Liver (tissue), 9 donors: ENCODE data around the gene TSHZ2. TPM values are rescaled to one million over a fixed set of nuclear protein-coding genes. Genes with fewer than 3 reads are reported as not detected.

Experiments used
- DNase-seq: peaks from one replicate; pipeline ENCODE4 v3.0.0-alpha.2; 2017; ENCODE audit warnings: low spot score
- H3K27ac ChIP-seq, 2 donors: one replicate each; pipeline ENCODE4 v1.7.0; 2013; ENCODE audit warnings: inconsistent platforms in 2 of 2, low read length in 2 of 2, control low read depth in 1 of 2, low read depth in 1 of 2, mild to moderate bottlenecking in 1 of 2
- H3K27me3 ChIP-seq, 4 donors: one replicate each; pipeline versions ENCODE4 v1.6.1 to v1.7.0; 2013; ENCODE audit warnings: low read length in 3 of 4, inconsistent platforms in 1 of 4, mild to moderate bottlenecking in 1 of 4, moderate library complexity in 1 of 4; ENCODE audit not compliant: control insufficient read depth in 4 of 4, insufficient read depth in 4 of 4
- H3K36me3 ChIP-seq, 4 donors: one replicate each; pipeline versions ENCODE4 v1.6.1 to v1.7.0; 2013; ENCODE audit warnings: low read length in 3 of 4, mild to moderate bottlenecking in 3 of 4, low read depth in 1 of 4, moderate library complexity in 1 of 4; ENCODE audit not compliant: control insufficient read depth in 4 of 4, insufficient read depth in 3 of 4
- H3K4me1 ChIP-seq, 4 donors: one replicate each; pipeline versions ENCODE4 v1.6.1 to v1.7.0; 2013; ENCODE audit warnings: low read length in 3 of 4, mild to moderate bottlenecking in 3 of 4, moderate library complexity in 1 of 4; ENCODE audit not compliant: control insufficient read depth in 4 of 4, insufficient read depth in 4 of 4
- H3K4me3 ChIP-seq, 3 donors: one replicate each; pipeline versions ENCODE4 v1.6.1 to v1.7.0; 2013; ENCODE audit warnings: low read length in 3 of 3, control low read depth in 1 of 3, low read depth in 1 of 3, mild to moderate bottlenecking in 1 of 3
- H3K9ac ChIP-seq, 2 donors: one replicate each; pipeline ENCODE4 v1.7.0; 2013; ENCODE audit warnings: low read length in 2 of 2, mild to moderate bottlenecking in 2 of 2, moderate library complexity in 2 of 2, control low read depth in 1 of 2, low read depth in 1 of 2
- H3K9me3 ChIP-seq, 4 donors: one replicate each; pipeline versions ENCODE4 v1.6.1 to v1.7.0; 2013; ENCODE audit warnings: low read length in 3 of 4; ENCODE audit not compliant: control insufficient read depth in 4 of 4
- EGR1 ChIP-seq, 2 donors: IDR thresholded peaks; 2 replicates each; pipeline ENCODE4 v1.6.1; 2016 to 2018; ENCODE audit warnings: antibody characterized with exemption in 2 of 2, low read depth in 2 of 2
- FOXA1 ChIP-seq: IDR thresholded peaks from 2 replicates; pipeline ENCODE4 v1.6.1; 2016; ENCODE audit warnings: antibody characterized with exemption
- GABPA ChIP-seq, 2 donors: IDR thresholded peaks in 1 of 2; conservative IDR thresholded peaks in 1 of 2; 2 replicates each; pipeline ENCODE4 v1.6.1; 2016; ENCODE audit warnings: antibody characterized with exemption in 2 of 2, mild to moderate bottlenecking in 1 of 2, moderate library complexity in 1 of 2
- HNF4A ChIP-seq, 2 donors: conservative IDR thresholded peaks; 2 replicates each; pipeline ENCODE4 v1.6.1; 2016; ENCODE audit warnings: antibody characterized with exemption in 2 of 2, mild to moderate bottlenecking in 2 of 2
- HNF4G ChIP-seq: IDR thresholded peaks from 2 replicates; pipeline ENCODE4 v1.6.1; 2016; ENCODE audit warnings: antibody characterized with exemption
- JUND ChIP-seq, 2 donors: IDR thresholded peaks; 2 replicates each; pipeline ENCODE4 v1.6.1; 2016; ENCODE audit warnings: antibody characterized with exemption in 2 of 2
- NR2F2 ChIP-seq: IDR thresholded peaks from 2 replicates; pipeline ENCODE4 v1.6.1; 2016; ENCODE audit warnings: antibody characterized with exemption
- RAD21 ChIP-seq, 2 donors: IDR thresholded peaks; 2 replicates each; pipeline ENCODE4 v1.6.1; 2016; ENCODE audit warnings: antibody characterized with exemption in 2 of 2, mild to moderate bottlenecking in 2 of 2
- REST ChIP-seq: IDR thresholded peaks from 2 replicates; pipeline ENCODE4 v1.6.1; 2016; ENCODE audit warnings: antibody characterized with exemption, mild to moderate bottlenecking
- RXRA ChIP-seq, 2 donors: IDR thresholded peaks; 2 replicates each; pipeline ENCODE4 v1.6.1; 2017 to 2018; ENCODE audit warnings: antibody characterized with exemption in 2 of 2, mild to moderate bottlenecking in 1 of 2
- SP1 ChIP-seq: IDR thresholded peaks from 2 replicates; pipeline ENCODE4 v1.6.1; 2018; ENCODE audit warnings: antibody characterized with exemption, mild to moderate bottlenecking
- TAF1 ChIP-seq: conservative IDR thresholded peaks from 2 replicates; pipeline ENCODE4 v1.6.1; 2016; ENCODE audit warnings: antibody characterized with exemption, mild to moderate bottlenecking
- YY1 ChIP-seq: IDR thresholded peaks from 2 replicates; pipeline ENCODE4 v1.6.1; 2016; ENCODE audit warnings: antibody characterized with exemption, mild to moderate bottlenecking
- WGBS: extraction: QIAGEN DNeasy Blood & Tissue Kit; methylation state at CpG from one replicate; pipeline ENCODE4 v1.1.7; 2013; 5-methylcytosine and 5-hydroxymethylcytosine counted together
- polyA plus RNA-seq, 2 donors: library from polyadenylated mRNA; stranded (reverse) in 1 of 2; unstranded in 1 of 2; fragments of 200-250 nt in 1 of 2; fragments of >200 nt in 1 of 2; fragmentation: Nextera tagmentation in 1 of 2; extraction: Ambion mirVana in 1 of 2; gene quantifications; one replicate each; pipeline versions ENCODE4 v1.2.1 to v1.2.3, GENCODE V29; 2013 to 2015
- total RNA-seq, 2 donors: library from RNA; depleted of rRNA; stranded (reverse); fragments of >200 nt; gene quantifications; one replicate each; pipeline ENCODE4 v1.2.3, GENCODE V29; 2014
- TF ChIP-seq, protein P1 (sequence below): IDR thresholded peaks from 2 replicates; pipeline ENCODE4 v1.6.1; 2016; ENCODE audit warnings: antibody characterized with exemption
- donor health status: healthy.
- donor health status: healthy.
- donor health status: healthy.
- donor health status: healthy.
- donor health status: healthy.

The TSHZ2 gene
- total and polyA plus RNA-seq, 4 donors: 2.9 to 11.3 (median 7.8) TPM

GRCh38 chr20:53302695-53303412, 330.7 kb downstream of the TSHZ2 start:
- H3K4me3 ChIP-seq: no peak overlapping the region
- H3K27me3 ChIP-seq: no peaks in the 10 kb centered on the region
- H3K4me1 ChIP-seq: no peaks in the 10 kb centered on the region
- no peak overlapping the region for H3K9ac ChIP-seq
- no peaks in the 10 kb centered on the region for H3K9me3 ChIP-seq
- no peak overlapping the region for H3K27ac ChIP-seq
- no peaks in the 10 kb centered on the region for H3K36me3 ChIP-seq
- WGBS: 77% methylated on average over 8 of the region's 8 CpGs
- DNase-seq: no peak
- TF ChIP-seq GABPA (IDR thresholded peaks at IDR 0.05 in 1 of 2, conservative IDR thresholded peaks at IDR 0.05 in 1 of 2) (no peak), RAD21 (IDR thresholded peaks at IDR 0.05) (no peak), YY1 (no peak), TAF1 (no peak), EGR1 (IDR thresholded peaks at IDR 0.05; ENCODE audit: low read depth in 2 of 2) (no peak)

DNA sequence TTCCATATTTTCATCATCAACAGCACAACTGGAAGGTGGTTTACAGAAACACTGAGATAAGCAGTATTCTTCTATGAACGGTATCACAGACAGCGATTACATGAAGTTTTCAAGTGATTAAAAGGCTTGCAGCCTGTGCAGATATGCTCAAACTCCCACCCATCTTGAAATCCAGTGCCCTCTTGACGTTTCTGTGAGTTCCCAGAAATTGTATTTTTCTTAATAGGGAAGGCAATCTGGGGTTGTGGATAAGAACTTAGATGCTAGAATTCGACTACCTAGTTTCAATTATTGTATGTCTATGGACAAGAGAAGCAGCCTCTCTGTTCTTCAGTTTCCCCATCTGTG, 331.2 kb downstream of the TSHZ2 start:
- Histone ChIP-seq H3K4me3 (no peak overlapping the region), H3K27me3 (no peaks in the 10 kb centered on the region), H3K27ac (no peak overlapping the region), H3K9me3 (no peaks in the 10 kb centered on the region), H3K36me3 (no peaks in the 10 kb centered on the region), H3K4me1 (no peaks in the 10 kb centered on the region), H3K9ac (no peak overlapping the region)
- TF ChIP-seq NR2F2: no peak
- no peak for TF ChIP-seq RAD21 (IDR thresholded peaks at IDR 0.05)
- no peak for TF ChIP-seq GABPA (IDR thresholded peaks at IDR 0.05 in 1 of 2, conservative IDR thresholded peaks at IDR 0.05 in 1 of 2)
- TF ChIP-seq JUND (IDR thresholded peaks at IDR 0.05): no peak
- TF ChIP-seq, protein P1, sequence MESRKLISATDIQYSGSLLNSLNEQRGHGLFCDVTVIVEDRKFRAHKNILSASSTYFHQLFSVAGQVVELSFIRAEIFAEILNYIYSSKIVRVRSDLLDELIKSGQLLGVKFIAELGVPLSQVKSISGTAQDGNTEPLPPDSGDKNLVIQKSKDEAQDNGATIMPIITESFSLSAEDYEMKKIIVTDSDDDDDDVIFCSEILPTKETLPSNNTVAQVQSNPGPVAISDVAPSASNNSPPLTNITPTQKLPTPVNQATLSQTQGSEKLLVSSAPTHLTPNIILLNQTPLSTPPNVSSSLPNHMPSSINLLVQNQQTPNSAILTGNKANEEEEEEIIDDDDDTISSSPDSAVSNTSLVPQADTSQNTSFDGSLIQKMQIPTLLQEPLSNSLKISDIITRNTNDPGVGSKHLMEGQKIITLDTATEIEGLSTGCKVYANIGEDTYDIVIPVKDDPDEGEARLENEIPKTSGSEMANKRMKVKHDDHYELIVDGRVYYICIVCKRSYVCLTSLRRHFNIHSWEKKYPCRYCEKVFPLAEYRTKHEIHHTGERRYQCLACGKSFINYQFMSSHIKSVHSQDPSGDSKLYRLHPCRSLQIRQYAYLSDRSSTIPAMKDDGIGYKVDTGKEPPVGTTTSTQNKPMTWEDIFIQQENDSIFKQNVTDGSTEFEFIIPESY: no peak
- TF ChIP-seq RXRA (IDR thresholded peaks at IDR 0.05): no peak
- TF ChIP-seq TAF1: no peak
- no peak for TF ChIP-seq HNF4G
- TF ChIP-seq FOXA1: no peak
- TF ChIP-seq HNF4A (conservative IDR thresholded peaks at IDR 0.05): no peak
- TF ChIP-seq EGR1 (IDR thresholded peaks at IDR 0.05; ENCODE audit: low read depth in 2 of 2): no peak
- TF ChIP-seq SP1: no peak
- no peak for TF ChIP-seq YY1
- no peak for TF ChIP-seq REST
- DNase-seq: no peak
- 82% methylated on average over 4 of the region's 4 CpGs for WGBS
